K562 (cell line): ENCODE data around the gene TBX1. TPM values are rescaled to one million over a fixed set of nuclear protein-coding genes. Genes with fewer than 3 reads are reported as not detected.

ENCODE experiments used
- BHLHE40 ChIP-seq: IDR thresholded peaks from 2 replicates; pipeline ENCODE4 v1.6.1; 2011; ENCODE audit warnings: low read length, improper control_type of control experiment
- DACH1 ChIP-seq: fragments of 450-650 bp; IDR thresholded peaks from 2 replicates; pipeline ENCODE4 v1.6.1; 2018; ENCODE audit not compliant: partially characterized antibody
- HDAC8 ChIP-seq: fragments of 450-650 bp; IDR thresholded peaks from 2 replicates; pipeline ENCODE4 v1.6.1; 2016; ENCODE audit warnings: mild to moderate bottlenecking, missing genetic modification characterization, moderate library complexity, missing compliant biosample characterization
- PRMT5 ChIP-seq: sonication (generic); formaldehyde crosslinking; IDR thresholded peaks from 2 replicates; pipeline ENCODE4 v1.5.0; 2020; ENCODE audit warnings: missing genetic modification reagents
- RAD21 ChIP-seq, 2 experiments: fragments of 250-450 bp in 1 of 2; fragments of 450-650 bp in 1 of 2; sonication (Bioruptor Pico) in 1 of 2; formaldehyde crosslinking in 1 of 2; IDR thresholded peaks in 1 of 2; conservative IDR thresholded peaks in 1 of 2; 2 replicates each; pipeline versions ENCODE4 v1.4.0 to v1.8.0; 2020 to 2022; ENCODE audit warnings: mild to moderate bottlenecking in 2 of 2, moderate library complexity in 1 of 2
- RCOR1 ChIP-seq, 2 experiments: IDR thresholded peaks; 2 replicates each; pipeline ENCODE4 v1.6.1; 2012; ENCODE audit warnings: low read depth in 2 of 2, low read length in 2 of 2, borderline replicate concordance in 1 of 2, improper control_type of control experiment in 1 of 2
- ZBTB40 ChIP-seq, 2 experiments: fragments of 450-650 bp in 1 of 2; sonication (generic) in 1 of 2; formaldehyde crosslinking in 1 of 2; IDR thresholded peaks; 2 replicates each; pipeline versions ENCODE4 v1.7.1 to v1.9.0; 2016 to 2022; ENCODE audit warnings: inconsistent platforms in 1 of 2, mild to moderate bottlenecking in 1 of 2, missing genetic modification reagents in 1 of 2
- ZKSCAN3 ChIP-seq: fragments of 250-450 bp; sonication (Bioruptor Pico); IDR thresholded peaks from 2 replicates; pipeline ENCODE4 v1.4.0; 2020
- ZNF77 ChIP-seq: fragments of 250-450 bp; sonication (Bioruptor Pico); IDR thresholded peaks from 2 replicates; pipeline ENCODE4 v1.5.0; 2020
- polyA plus RNA-seq, 8 experiments: library from polyadenylated mRNA; depleted of rRNA in 4 of 8; stranded (reverse) in 5 of 8; unstranded in 3 of 8; fragments of >200 nt; fragmentation: Nextera tagmentation in 2 of 8; fragmentation: Illumina TruSeq in 1 of 8; extraction: Ambion mirVana in 2 of 8; extraction: Trizol in 1 of 8; gene quantifications; 2 replicates each; pipeline versions ENCODE4 v1.2.1 to v1.2.3, GENCODE V29; 2011 to 2014; ENCODE audit warnings: inconsistent platforms in 1 of 8, missing spikeins in 1 of 8
- total RNA-seq, 7 experiments: library from RNA; depleted of rRNA in 6 of 7; stranded (reverse); fragments of >200 nt in 6 of 7; fragmentation: Illumina TruSeq in 2 of 7; extraction: Trizol in 2 of 7; gene quantifications; 2 replicates each; pipeline versions ENCODE4 v1.2.1 to v1.2.3, GENCODE V29; 2011 to 2021; ENCODE audit warnings: low replicate concordance in 1 of 7

TBX1 gene
- total and polyA plus RNA-seq, 9 of the 15 experiments (the other 6 are each of a cell fraction or from before 2014, with no cell fraction given), result 0.07 to 35.0 (median 3.9) TPM

- TF ChIP-seq ZNF77 (CRISPR knock-in tag) (0 out of 2 replicates have a peak, but pooled peaks have one; percentile 35), BHLHE40 (peak; percentile 60), ZKSCAN3 (CRISPR knock-in tag) (peak; percentile 18; the same call in 1 of the 2 replicates), PRMT5 (CRISPR knock-in tag) (peak; percentile 28; the same call in 1 of the 2 replicates), HDAC8 (0 out of 2 replicates have a peak, but pooled peaks have one; percentile 47), DACH1 (peak; percentile 8), ZBTB40 (IDR thresholded peaks at IDR 0.05) (no peak), ZBTB40 (CRISPR knock-in tag; IDR thresholded peaks at IDR 0.05) (0 out of 2 replicates have a peak, but pooled peaks have one; percentile 63), RAD21 (CRISPR knock-in tag; conservative IDR thresholded peaks at IDR 0.05 in 1 of 2, IDR thresholded peaks at IDR 0.05 in 1 of 2) (peak in 1 of 2 experiments; percentile 60; a peak in 2 of 4 replicates), RCOR1 (IDR thresholded peaks at IDR 0.05; ENCODE audit: borderline replicate concordance in 1 of 2, low read depth in 2 of 2, low read length in 2 of 2) (0 out of 4 replicates have a peak, but pooled peaks of 1 of the 2 experiments have one; percentile 30)
- TF ChIP-seq, all 486 proteins: peak for 45
Observed at GRCh38 chr22:19753090-19753842, 7.3 kb upstream of the TBX1 start (continued).
